Measurements from ENCODE around the gene CLEC3B.
"Not testable (repeated sequence)": the region's sequence is repeated elsewhere in the genome, so short reads cannot be mapped to it uniquely, and the experiment has no call there.

The CLEC3B gene, protein sequence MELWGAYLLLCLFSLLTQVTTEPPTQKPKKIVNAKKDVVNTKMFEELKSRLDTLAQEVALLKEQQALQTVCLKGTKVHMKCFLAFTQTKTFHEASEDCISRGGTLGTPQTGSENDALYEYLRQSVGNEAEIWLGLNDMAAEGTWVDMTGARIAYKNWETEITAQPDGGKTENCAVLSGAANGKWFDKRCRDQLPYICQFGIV

DNA sequence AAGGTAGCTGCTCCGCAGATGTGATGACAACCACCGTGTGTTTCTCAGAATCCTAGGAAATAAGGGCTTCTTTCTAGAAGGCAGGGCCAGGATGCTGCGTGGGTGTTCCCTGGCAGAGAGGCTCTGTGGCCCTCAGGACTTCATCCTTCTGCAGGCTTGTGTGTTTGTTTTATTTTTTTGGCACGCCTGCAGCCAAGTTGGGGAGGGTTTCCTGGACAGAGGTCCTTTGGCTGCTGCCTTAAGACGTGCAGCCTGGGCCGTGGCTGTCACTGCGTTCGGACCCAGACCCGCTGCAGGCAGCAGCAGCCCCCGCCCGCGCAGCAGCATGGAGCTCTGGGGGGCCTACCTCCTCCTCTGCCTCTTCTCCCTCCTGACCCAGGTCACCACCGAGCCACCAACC is at the start of gene CLEC3B:
TSS of gene CLEC3B (plus strand) at position 266 of the 400 bp plus-strand sequence. CDS start at position 326, 60 bp downstream.
- Mint-ChIP-seq H3K4me3 (no peak within 1 kb of the TSS), H3K36me3 (ENCODE audit: insufficient read depth) (no peaks in the 10 kb centered on the region), H3K4me1 (peaks cover 2% of the 10 kb centered on the region), H3K27me3 (peaks cover 30% of the 10 kb centered on the region), H3K9me3 (no peaks in the 10 kb centered on the region), H3K27ac (ENCODE audit: low read depth) (no peak within 1 kb of the TSS)
- ATAC-seq (replicated peaks; ENCODE audit: extremely low read depth, poor library complexity, severe bottlenecking) (no peak), DNase-seq (ENCODE audit: low spot score in 2 of 2) (no peak)

DNA sequence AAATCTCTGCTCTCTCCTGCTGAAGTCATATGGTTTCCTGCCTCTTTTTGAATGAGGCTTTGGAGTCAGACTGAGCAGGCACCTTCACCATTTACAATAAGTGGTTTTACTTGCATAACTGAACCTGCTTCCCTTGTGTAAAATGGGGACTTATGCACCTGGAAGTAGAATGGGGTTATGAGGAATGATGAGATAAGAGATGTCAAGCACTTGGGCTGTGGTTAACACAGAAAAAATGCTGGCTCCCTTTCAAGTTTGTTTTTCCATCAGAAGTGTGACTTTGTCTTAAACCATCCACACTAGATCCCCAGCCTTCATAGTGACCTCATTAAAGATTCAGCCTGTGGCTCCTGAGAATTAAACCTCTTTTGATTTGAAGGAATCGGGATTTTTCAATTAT is 44.9 kb upstream of the CLEC3B start:
- H3K4me3 Mint-ChIP-seq = no peak overlapping the region
- DNase-seq (ENCODE audit: low spot score in 2 of 2) = no peak
- peaks cover 72% of the 10 kb centered on the region for H3K4me1 Mint-ChIP-seq
- no peak for ATAC-seq (replicated peaks; ENCODE audit: extremely low read depth, poor library complexity, severe bottlenecking)
- H3K36me3 Mint-ChIP-seq (ENCODE audit: insufficient read depth) = peaks cover 3% of the 10 kb centered on the region
- H3K9me3 Mint-ChIP-seq = no peaks in the 10 kb centered on the region
- H3K27me3 Mint-ChIP-seq = no peaks in the 10 kb centered on the region
- H3K27ac Mint-ChIP-seq (ENCODE audit: low read depth) = no peak overlapping the region

DNA sequence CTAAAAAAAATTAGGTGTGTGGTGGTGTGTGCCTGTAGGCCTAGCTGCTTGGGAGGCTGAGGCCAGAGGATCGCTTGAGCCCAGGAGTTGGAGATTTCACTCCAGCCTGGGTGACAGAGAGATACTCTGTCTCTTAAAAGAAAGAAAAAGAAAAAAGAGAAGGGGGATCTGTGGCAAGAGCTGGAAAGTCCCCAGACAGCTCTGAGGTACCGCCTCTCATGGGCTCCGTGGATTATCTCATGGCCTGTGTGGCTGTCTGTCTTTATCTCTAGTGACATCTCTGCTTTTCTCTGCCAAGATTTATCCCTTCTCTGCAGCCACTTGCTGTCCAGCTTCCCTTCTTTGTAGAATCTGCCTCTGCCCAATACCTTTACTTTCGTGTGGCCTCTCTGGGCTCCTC is 44.4 kb upstream of the CLEC3B start:
- H3K27ac Mint-ChIP-seq (ENCODE audit: low read depth) = no peak overlapping the region
- H3K36me3 Mint-ChIP-seq (ENCODE audit: insufficient read depth) = no peaks in the 10 kb centered on the region
- no peaks in the 10 kb centered on the region for H3K27me3 Mint-ChIP-seq
- H3K4me3 Mint-ChIP-seq = no peak overlapping the region
- H3K9me3 Mint-ChIP-seq = no peaks in the 10 kb centered on the region
- ATAC-seq (replicated peaks; ENCODE audit: extremely low read depth, poor library complexity, severe bottlenecking) = no peak
- peaks cover 66% of the 10 kb centered on the region for H3K4me1 Mint-ChIP-seq
- no peak for DNase-seq (ENCODE audit: low spot score in 2 of 2)

DNA sequence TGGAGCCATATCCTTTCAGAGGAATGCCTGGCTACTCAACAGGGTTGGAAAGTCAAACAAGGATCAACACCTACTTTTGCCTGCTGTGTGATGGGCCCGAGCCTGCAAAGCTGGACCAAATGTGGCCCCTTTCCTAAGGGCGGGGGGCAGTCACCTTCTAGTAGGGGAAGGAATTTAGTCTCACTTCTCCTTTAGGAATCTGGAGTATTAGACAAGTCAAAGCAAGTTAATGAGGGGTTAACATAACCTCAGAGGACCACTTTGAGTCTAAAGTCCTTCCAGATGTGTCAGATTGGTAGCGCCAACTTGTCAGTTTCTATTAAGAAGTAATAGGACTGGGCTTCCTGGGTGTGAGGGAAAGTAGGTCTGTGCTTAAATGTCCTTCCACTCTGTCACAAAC is 43.3 kb upstream of the CLEC3B start:
- Mint-ChIP-seq H3K4me3 (no peak overlapping the region), H3K27me3 (no peaks in the 10 kb centered on the region), H3K36me3 (ENCODE audit: insufficient read depth) (no peaks in the 10 kb centered on the region), H3K4me1 (peaks cover 59% of the 10 kb centered on the region), H3K27ac (ENCODE audit: low read depth) (no peak overlapping the region), H3K9me3 (no peaks in the 10 kb centered on the region)
- ATAC-seq (replicated peaks; ENCODE audit: extremely low read depth, poor library complexity, severe bottlenecking) = no peak
- no peak for DNase-seq (ENCODE audit: low spot score in 2 of 2)

DNA sequence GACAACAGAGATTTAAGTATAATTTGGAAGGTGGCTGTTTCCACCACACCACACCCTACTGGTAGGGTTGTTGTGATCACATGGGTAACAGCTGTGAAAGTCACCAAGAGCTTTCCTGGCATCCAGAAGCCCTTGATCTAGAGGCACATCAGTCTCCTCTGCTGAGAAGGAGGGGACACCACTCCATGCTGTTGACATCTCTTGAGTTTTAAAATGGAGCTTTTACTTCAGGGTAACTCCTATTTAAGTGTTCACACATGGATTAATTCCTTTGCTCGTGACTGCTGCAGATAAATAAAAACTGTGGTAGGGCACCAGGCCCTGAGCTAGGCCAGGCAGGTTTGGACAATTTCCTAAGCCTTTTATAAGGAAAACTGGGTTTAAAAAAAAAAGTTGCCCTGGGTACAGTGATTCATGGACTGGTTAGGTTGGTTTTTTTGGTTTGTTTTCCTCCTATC is 42.6 kb upstream of the CLEC3B start:
- Mint-ChIP-seq H3K4me3 (no peak overlapping the region), H3K27ac (ENCODE audit: low read depth) (no peak overlapping the region), H3K27me3 (no peaks in the 10 kb centered on the region), H3K36me3 (ENCODE audit: insufficient read depth) (no peaks in the 10 kb centered on the region), H3K9me3 (no peaks in the 10 kb centered on the region), H3K4me1 (peaks cover 58% of the 10 kb centered on the region)
- ATAC-seq (replicated peaks; ENCODE audit: extremely low read depth, poor library complexity, severe bottlenecking) (no peak), DNase-seq (ENCODE audit: low spot score in 2 of 2) (no peak)

DNA sequence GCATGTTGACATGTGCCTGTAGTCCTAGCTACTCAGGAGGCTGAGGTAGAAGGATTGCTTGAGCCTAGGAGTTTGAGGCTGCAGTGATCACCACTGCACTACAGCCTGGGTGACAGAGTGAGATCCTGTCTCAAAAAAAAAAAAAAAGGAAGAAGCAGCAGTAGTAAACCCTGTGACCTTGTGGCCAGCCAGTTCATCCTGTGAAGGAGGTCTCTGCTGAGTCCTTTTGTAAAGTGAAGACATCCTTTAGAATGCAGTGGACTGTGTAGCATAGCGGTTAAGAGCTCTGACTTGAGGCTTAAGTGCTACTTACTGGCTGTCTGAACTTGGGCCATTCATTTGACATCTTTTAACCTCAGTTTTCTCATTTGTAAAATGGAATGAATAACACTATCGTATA is 41.8 kb upstream of the CLEC3B start:
- ATAC-seq (replicated peaks; ENCODE audit: extremely low read depth, poor library complexity, severe bottlenecking) (peak; percentile 76), DNase-seq (ENCODE audit: low spot score in 2 of 2) (no peak)
- H3K27ac Mint-ChIP-seq (ENCODE audit: low read depth) = no peak overlapping the region
- no peaks in the 10 kb centered on the region for H3K36me3 Mint-ChIP-seq (ENCODE audit: insufficient read depth)
- no peak overlapping the region for H3K4me3 Mint-ChIP-seq
- H3K4me1 Mint-ChIP-seq = peaks cover 56% of the 10 kb centered on the region
- no peaks in the 10 kb centered on the region for H3K9me3 Mint-ChIP-seq
- H3K27me3 Mint-ChIP-seq = no peaks in the 10 kb centered on the region

DNA sequence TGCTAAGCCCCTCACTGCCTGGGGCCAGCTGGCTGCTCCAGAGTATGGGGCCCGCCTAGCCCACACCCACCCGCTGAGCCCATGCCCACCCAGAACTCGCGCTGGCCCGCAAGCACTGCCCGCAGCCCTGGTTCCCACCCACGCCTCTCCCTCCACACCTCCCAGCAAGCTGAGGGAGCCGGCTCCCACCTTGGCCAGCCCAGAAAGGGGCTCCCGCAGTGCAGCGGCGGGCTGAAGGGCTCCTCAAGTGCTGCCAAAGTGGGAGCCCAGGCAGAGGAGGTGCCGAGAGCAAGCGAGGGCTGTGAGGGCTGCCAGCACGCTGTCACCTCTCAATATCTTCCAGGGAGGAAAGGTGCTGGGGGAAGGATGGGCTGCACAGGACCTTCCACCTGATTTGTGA is 39.8 kb upstream of the CLEC3B start:
- H3K27ac Mint-ChIP-seq (ENCODE audit: low read depth); H3K36me3 Mint-ChIP-seq (ENCODE audit: insufficient read depth); ATAC-seq (replicated peaks; ENCODE audit: extremely low read depth, poor library complexity, severe bottlenecking); H3K27me3 Mint-ChIP-seq; H3K4me3 Mint-ChIP-seq; H3K9me3 Mint-ChIP-seq; DNase-seq (ENCODE audit: low spot score in 2 of 2): not testable (repeated sequence)
- H3K4me1 Mint-ChIP-seq = peaks cover 47% of the 10 kb centered on the region

DNA sequence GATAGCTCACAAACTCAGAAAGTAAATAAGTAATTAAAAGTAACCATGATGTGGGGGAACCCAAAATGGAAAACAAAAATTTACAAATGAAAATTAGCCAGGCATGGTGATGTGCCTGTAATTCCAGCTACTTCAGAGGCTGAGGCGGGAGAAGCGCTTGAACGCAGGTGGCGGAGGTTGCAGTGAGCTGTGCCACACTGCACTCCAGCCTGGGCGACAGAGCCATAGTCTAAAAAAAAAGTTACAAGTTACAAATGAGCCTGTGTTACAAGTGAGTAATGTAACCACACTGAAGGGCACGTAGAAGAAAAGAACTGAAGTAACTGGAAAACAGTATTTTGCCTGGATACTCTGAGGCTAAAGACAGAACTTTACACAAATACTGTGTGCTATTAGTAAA is 38.8 kb upstream of the CLEC3B start:
- H3K36me3 Mint-ChIP-seq (ENCODE audit: insufficient read depth) = peaks cover 3% of the 10 kb centered on the region
- H3K27ac Mint-ChIP-seq (ENCODE audit: low read depth) = no peak overlapping the region
- no peaks in the 10 kb centered on the region for H3K9me3 Mint-ChIP-seq
- ATAC-seq (replicated peaks; ENCODE audit: extremely low read depth, poor library complexity, severe bottlenecking) (no peak), DNase-seq (ENCODE audit: low spot score in 2 of 2) (no peak)
- H3K4me1 Mint-ChIP-seq = peaks cover 44% of the 10 kb centered on the region
- no peak overlapping the region for H3K4me3 Mint-ChIP-seq
- no peaks in the 10 kb centered on the region for H3K27me3 Mint-ChIP-seq

DNA sequence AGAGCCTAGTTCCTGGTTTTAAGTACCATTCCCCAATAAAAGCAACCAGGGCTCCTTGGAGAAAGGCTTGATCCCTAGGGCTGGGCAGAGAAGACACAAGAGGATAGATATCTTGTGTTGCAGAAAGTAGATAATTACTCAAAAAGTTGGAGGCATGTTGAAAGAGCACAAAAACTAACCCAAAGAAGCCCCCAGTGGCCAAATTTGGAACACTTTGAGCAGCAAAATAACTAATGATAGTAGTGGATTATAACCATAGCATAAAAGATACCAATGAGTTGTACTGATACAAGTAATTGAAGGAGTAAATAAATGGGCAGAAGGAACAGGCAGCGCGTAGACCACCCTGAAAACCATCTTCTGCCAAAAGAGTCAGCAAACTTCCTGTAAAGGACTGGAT is 38.0 kb upstream of the CLEC3B start:
- H3K4me1 Mint-ChIP-seq = peaks cover 44% of the 10 kb centered on the region
- no peak overlapping the region for H3K27ac Mint-ChIP-seq (ENCODE audit: low read depth)
- peaks cover 3% of the 10 kb centered on the region for H3K36me3 Mint-ChIP-seq (ENCODE audit: insufficient read depth)
- no peaks in the 10 kb centered on the region for H3K27me3 Mint-ChIP-seq
- H3K9me3 Mint-ChIP-seq = no peaks in the 10 kb centered on the region
- ATAC-seq (replicated peaks; ENCODE audit: extremely low read depth, poor library complexity, severe bottlenecking) (no peak), DNase-seq (ENCODE audit: low spot score in 2 of 2) (no peak)
- H3K4me3 Mint-ChIP-seq = no peak overlapping the region

DNA sequence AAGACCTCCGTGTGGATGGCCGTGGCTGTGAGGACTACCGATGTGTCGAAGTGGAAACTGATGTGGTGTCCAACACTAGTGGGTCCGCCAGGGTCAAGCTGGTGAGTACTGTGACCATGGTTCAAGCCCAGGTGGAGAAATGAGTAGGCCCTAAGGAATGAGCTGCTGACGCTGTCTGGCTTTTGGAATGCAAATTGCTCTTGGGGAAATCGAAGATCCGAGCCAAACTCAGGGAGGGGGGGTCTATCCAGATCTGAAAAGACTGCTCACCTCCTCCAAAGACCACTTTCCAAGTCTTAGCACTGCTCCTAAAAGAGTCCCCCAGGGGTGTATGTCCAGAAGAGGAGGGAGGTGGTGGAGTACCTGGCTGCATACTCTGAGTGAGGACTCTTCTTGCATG is 37.0 kb upstream of the CLEC3B start:
- H3K4me3 Mint-ChIP-seq = no peak overlapping the region
- H3K9me3 Mint-ChIP-seq = no peaks in the 10 kb centered on the region
- peaks cover 4% of the 10 kb centered on the region for H3K36me3 Mint-ChIP-seq (ENCODE audit: insufficient read depth)
- ATAC-seq (replicated peaks; ENCODE audit: extremely low read depth, poor library complexity, severe bottlenecking) (no peak), DNase-seq (ENCODE audit: low spot score in 2 of 2) (no peak)
- H3K4me1 Mint-ChIP-seq = peaks cover 48% of the 10 kb centered on the region
- no peak overlapping the region for H3K27ac Mint-ChIP-seq (ENCODE audit: low read depth)
- no peaks in the 10 kb centered on the region for H3K27me3 Mint-ChIP-seq

DNA sequence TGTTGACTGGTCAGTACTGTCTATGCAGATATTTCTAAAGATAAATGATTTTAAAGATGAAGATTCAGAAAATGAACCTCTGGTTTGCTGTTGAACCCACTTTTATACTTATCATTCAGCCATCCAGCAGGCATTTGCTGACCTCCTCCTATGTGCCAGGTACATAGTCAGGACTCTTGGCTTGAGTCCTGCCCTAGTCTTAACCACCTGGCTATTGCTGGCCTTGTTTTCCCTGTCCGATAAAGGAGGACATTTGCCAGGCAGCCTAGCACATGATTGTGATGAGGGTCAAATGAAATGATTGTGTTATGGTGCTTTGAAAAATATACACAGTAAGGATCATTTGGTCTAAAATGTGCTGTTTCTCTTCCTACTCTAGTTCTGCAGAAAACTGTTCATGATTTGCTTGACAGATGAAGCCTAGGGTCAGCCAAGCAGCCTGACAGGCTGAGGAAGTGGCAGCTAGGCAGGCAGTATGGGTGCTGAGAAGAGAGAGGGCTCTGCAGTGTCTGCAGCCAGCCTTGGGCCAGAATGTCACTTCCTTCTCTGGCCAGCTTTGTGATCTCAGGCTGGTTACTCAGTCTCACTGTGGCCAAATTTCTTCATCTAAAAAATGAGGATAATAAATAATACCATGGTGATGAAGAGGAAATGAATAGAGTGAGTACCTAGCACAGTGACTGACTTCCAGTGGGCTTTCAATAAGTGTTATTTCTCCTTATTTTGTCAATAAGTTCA is 36.3 kb upstream of the CLEC3B start:
- no peaks in the 10 kb centered on the region for H3K27me3 Mint-ChIP-seq
- peaks cover 46% of the 10 kb centered on the region for H3K4me1 Mint-ChIP-seq
- no peak overlapping the region for H3K4me3 Mint-ChIP-seq
- no peak overlapping the region for H3K27ac Mint-ChIP-seq (ENCODE audit: low read depth)
- no peaks in the 10 kb centered on the region for H3K9me3 Mint-ChIP-seq
- peaks cover 4% of the 10 kb centered on the region for H3K36me3 Mint-ChIP-seq (ENCODE audit: insufficient read depth)
- ATAC-seq (replicated peaks; ENCODE audit: extremely low read depth, poor library complexity, severe bottlenecking) (no peak), DNase-seq (ENCODE audit: low spot score in 2 of 2) (no peak)

DNA sequence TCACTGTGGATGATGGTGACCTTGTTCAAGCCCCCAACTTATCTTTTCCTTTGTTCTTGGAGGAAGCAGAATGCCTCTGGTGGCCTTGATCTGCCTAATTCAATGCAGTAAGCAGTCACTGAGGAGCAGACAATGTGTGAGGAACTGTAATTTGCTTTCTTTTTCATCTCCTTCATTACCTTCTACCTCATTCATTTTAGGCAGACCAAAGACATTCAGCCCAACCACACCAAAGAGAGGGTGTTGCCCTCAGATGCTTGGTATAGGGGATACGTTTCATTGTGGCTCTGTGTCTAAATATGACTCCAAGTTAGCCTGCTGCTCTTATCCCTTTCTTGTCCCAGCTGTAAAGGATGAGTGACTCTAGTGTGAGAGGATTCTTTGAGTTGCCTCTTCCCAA is 34.8 kb upstream of the CLEC3B start:
- no peak for ATAC-seq (replicated peaks; ENCODE audit: extremely low read depth, poor library complexity, severe bottlenecking)
- Mint-ChIP-seq H3K27ac (ENCODE audit: low read depth) (no peak overlapping the region), H3K4me1 (peaks cover 45% of the 10 kb centered on the region)

More for the DNA sequence above, 34.8 kb upstream of the CLEC3B start:
- no peak overlapping the region for H3K4me3 Mint-ChIP-seq
- H3K27me3 Mint-ChIP-seq = no peaks in the 10 kb centered on the region
- peaks cover 4% of the 10 kb centered on the region for H3K36me3 Mint-ChIP-seq (ENCODE audit: insufficient read depth)
- DNase-seq (ENCODE audit: low spot score in 2 of 2) = no peak
- no peaks in the 10 kb centered on the region for H3K9me3 Mint-ChIP-seq
